Fibroblast of skin of abdomen (primary cell): ENCODE data around the gene ADARB2.
A peak's percentile ranks its signal among the peaks of the same experiment; 100 is the strongest.
"Not testable (repeated sequence)": the region's sequence is repeated elsewhere in the genome, so short reads cannot be mapped to it uniquely, and the experiment has no call there.

ENCODE experiments used
- DNase-seq: peaks from one replicate; pipeline ENCODE4 v3.0.0-alpha.2; 2013

ADARB2 gene

DNA sequence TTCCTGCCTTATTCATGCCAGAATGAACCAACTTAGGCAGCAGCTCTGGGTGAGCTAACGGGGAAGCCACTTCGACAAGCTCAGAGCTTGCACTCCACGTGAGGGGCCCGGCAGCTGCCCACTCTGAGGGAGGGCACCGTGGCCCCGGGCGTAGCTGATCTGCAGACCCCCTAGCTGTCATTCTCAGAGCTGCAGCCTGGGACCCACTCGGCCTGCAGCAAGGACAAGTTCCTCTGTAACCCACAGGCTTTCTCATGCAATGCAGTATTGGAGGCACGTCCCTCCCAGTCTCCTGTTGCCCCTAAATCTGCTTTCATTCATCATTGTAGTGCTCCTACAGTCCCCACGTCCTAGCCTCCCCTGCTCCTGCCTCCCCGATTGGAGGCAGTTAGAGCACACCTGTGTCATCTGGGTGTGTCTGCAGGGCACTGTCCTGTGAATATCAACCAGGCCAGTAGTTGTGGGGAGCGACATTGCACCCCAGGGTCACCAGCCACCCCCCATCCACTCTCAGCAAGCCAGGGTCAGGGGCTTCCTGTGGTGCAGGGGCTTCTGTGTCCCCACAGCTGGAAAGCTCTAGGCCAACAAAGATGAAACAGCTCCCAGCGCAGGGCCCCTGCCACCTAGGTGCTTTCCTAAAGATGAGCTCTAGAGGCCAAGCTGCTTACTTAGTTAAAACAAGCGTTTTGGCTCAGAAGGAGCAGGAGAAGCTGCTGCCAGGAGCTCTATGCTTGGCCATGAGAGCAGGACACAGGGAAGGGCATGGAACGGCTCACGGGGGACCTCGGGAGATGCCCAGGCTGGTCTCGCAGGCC is 333.6 kb downstream of the ADARB2 start:
- no peak for DNase-seq

- DNase-seq: no peak
Measured at GRCh38 chr10:1402816-1403507, 334.4 kb downstream of the ADARB2 start.

DNA sequence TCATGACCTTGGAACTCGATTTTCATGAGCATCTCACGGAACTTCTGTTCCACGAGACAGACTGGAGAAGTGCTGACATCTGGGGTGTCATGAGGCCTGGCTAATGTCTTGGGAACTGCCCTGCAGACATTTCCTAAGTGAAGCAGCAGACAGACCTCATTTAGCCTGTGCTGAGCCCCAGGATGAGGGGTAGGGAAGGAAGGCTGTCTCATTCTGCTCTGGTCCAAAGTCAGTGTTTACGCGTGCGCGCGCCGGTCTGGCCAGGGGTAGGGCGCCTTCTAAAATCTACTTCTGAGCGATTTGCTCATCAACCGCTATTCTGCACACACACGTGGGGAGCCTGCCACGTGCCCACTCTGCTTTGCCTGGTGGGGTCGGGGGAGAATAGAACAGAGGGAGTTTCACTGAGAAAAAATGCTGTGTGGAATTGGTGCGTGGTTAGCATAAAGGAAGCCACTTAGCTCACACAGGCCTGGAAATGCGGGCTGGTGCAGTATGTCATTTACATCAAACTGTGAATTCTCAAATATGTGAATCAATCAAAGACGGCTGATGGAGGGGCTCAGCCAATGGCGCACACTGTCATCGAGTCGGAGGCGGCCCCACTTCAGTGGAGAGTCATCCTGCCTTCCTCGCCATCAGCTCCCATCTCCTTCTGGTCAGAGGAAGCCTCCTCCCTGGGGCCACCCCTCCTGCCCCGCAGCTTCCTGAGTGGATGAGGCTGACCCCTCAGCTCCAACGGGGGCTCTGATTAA is 335.1 kb downstream of the ADARB2 start:
- no peak for DNase-seq

GRCh38 chr10:1401071-1401965 is 336.0 kb downstream of the ADARB2 start:
- no peak for DNase-seq

GRCh38 chr10:1400101-1401070 is 336.9 kb downstream of the ADARB2 start:
- DNase-seq: peak; percentile 6

- no peak for DNase-seq
Measured at GRCh38 chr10:1399431-1400100, 337.8 kb downstream of the ADARB2 start.

- no peak for DNase-seq
Measured at GRCh38 chr10:1398626-1399410, 338.5 kb downstream of the ADARB2 start.

DNA sequence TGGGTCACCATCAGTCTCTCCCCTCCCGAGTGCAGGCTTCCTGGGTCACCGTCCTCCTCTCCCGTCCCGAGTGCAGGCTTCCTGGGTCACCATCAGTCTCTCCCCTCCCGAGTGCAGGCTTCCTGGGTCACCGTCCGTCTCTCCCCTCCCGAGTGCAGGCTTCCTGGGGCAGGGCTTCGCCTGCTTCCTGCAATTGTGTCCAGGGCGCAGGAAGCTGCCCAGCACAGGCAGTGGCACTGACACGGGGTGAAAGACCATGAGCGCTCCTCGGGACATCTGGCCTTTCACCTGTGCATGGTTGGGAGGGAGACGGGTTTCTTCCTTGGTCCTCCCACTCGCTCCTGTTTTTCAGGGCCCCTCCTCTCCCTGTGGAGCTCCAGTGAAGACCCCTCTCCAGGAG is 339.2 kb downstream of the ADARB2 start:
- not testable (repeated sequence) for DNase-seq

GRCh38 chr10:1396297-1396635 is 341.1 kb downstream of the ADARB2 start:
- DNase-seq: no peak

GRCh38 chr10:1395481-1396296 is 341.6 kb downstream of the ADARB2 start:
- DNase-seq: no peak

DNA sequence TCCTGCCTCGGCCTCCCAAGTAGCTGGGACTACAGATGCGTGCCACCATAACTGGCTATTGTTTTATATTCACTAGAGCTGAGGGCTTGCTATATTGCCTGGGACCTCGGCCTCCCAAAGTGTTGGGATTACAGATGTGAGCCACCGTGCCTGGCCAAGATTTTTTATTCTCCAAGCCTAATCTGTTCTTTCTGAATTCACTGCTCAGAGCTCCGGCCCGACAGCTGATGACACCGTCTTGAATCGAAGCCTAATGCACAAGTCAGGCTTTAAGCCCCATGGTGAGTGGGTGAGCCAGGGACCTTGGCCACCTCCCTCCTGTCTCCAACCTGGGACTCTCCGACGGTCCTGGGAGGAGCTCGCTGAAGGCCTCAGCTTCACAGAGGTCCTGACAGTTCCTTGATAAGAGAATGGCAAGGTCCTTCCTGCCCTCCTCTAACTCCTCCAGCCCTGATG is 342.3 kb downstream of the ADARB2 start:
- no peak for DNase-seq

GRCh38 chr10:1394155-1394912 is 343.0 kb downstream of the ADARB2 start:
- DNase-seq: no peak

GRCh38 chr10:1393481-1393880 is 343.8 kb downstream of the ADARB2 start:
- no peak for DNase-seq

DNA sequence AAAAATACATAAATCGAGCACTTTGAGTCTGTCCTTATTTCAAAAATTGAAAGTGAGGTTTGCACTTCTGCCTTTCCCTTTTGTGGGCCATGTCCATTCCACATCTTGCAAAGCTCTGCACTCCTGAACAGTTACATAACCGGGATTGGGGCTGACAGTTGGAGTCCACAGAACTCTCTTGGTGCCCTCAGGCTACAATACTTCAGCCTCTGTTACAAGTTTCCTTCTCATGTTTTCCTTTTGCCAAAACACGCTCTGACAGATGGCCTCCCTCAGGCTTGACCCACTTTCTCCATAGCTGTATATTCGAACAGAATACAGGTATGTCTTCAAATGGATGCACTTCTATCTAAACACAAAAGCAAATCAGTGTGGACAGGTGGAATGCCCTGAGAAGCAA is 345.2 kb downstream of the ADARB2 start:
- no peak for DNase-seq

DNA sequence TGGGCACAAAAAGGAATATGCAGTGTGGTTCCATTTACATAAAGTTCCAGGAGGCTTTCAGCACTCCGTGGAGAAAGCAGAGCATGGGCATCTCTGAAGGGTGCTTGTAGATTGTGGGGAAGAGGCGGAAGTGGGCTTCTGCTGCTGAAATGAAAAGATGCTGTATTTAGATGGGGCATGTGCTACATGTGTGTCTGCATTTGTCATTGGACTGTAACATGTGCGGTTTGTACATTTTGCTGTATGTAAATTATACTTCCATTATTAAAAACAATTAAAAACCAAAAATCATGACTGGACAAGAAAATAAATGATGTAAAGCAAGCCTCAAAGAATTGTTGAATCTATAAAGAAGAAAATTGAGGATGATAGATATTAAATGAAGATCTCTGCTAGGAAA is 347.1 kb downstream of the ADARB2 start:
- no peak for DNase-seq

DNA sequence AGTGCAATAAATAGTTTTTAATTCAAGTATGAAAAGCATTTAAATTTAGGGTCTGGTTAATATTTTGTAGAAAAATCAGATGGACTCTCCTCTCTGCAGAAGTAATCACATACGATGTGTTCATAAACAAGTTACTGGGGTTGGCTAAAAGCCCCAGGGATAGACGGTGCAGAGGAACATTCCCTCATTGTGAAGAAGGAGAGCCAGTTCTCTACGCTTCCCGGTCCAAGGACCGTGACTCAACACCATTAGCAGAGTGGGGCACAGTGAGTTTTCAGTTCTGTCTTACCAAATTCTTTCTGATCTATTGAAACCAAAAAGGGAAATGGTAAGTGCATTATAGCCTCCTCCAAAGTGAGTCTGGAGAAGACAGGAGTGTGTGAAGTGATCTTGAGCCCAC is 353.3 kb downstream of the ADARB2 start:
- no peak for DNase-seq

DNA sequence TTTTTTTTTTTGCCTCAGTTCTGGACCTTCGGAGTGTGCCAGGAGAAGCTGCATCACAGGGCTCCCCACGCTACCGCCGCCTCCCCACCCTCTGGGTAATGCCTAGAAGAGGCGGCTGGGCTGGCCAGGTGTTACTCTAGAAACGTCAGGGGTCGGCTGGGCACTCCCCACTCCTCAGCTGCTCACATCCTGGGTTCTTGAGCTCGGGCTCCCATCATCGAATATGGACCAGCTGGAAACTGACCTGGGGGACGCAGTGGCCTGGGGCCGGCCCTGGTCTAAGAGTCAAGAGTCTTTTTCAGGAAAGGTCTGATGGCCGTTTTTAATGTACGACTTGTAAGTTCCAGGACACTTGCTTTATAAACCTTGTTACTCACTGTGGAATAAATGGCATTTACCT is 354.6 kb downstream of the ADARB2 start:
- DNase-seq: no peak

DNA sequence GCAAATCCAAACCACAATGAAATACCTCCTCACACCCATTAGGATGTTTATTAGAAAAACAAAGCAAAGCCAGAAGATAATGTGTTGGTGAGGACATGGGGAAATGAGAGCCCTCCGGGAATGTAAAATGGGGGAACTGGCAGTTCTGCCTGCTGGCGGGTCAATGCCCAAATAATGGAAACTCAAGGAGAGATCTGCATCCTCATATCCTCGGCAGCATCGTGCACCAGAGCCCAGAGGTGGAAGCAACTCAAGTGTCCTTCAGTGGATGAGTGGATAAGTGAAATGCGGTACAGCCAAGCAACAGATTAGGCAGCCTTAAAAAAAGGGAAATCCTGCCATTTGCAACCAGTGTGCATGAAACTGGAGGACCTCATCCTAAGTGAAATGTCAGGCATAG is 356.0 kb downstream of the ADARB2 start:
- DNase-seq: no peak
